HEK293 (cell line): ENCODE measurements around the gene NABP1.

Experiments used
- CTCF ChIA-PET: fragments of 350-600 bp; formaldehyde crosslinking; extraction: SDS; loops from one replicate; lab custom pipeline; 2021; ENCODE audit warnings: antibody characterized with exemption; lab: Yijun Ruan, JAX
- POLR2A ChIA-PET: fragments of 300-600 bp; formaldehyde crosslinking; extraction: SDS; loops from one replicate; lab custom pipeline; 2020; ENCODE audit warnings: antibody characterized with exemption, inconsistent platforms; lab: Yijun Ruan, JAX
- H3K27ac ChIP-seq: fragments of 200-500 bp; sonication (Bioruptor generic); 2 replicates; pipeline ENCODE4 v1.5.1; 2014; ENCODE audit warnings: low read depth, low read length, control low read depth, inconsistent platforms; ENCODE audit errors: extremely low read depth
- H3K36me3 ChIP-seq, 2 experiments: fragments of 200-500 bp in 1 of 2; sonication (Bioruptor generic) in 1 of 2; 1 replicate in 1 of 2; 2 replicates in 1 of 2; pipeline ENCODE4 v1.5.1; 2014 to 2017; ENCODE audit warnings: inconsistent platforms in 2 of 2, low read length in 2 of 2; ENCODE audit not compliant: control insufficient read depth in 2 of 2, insufficient read depth in 1 of 2
- H3K4me1 ChIP-seq: fragments of 200-500 bp; sonication (Bioruptor generic); 2 replicates; pipeline ENCODE4 v1.5.1; 2014; ENCODE audit warnings: mild to moderate bottlenecking, low read length, inconsistent platforms; ENCODE audit not compliant: control insufficient read depth, insufficient read depth
- H3K4me3 ChIP-seq: 2 replicates; pipeline ENCODE4 v1.5.1; 2011; ENCODE audit warnings: low read depth, mild to moderate bottlenecking, control low read depth, low read length, moderate library complexity
- H3K9me3 ChIP-seq: fragments of 200-500 bp; sonication (Bioruptor generic); 2 replicates; pipeline ENCODE4 v1.5.1; 2014; ENCODE audit warnings: low read depth, low read length, inconsistent platforms; ENCODE audit not compliant: control insufficient read depth, insufficient read depth
- HOXA7 ChIP-seq: sonication (generic); formaldehyde crosslinking; IDR thresholded peaks from 2 replicates; pipeline ENCODE4 v1.8.1; 2022; ENCODE audit warnings: missing genetic modification reagents, borderline replicate concordance
- OSR2 ChIP-seq: fragments of 450-650 bp; formaldehyde crosslinking; IDR thresholded peaks from 2 replicates; pipeline ENCODE4 v1.5.1; 2016; ENCODE audit warnings: missing biosample characterization, missing genetic modification characterization
- OVOL3 ChIP-seq: fragments of 450-650 bp; formaldehyde crosslinking; IDR thresholded peaks from 2 replicates; pipeline ENCODE4 v1.5.1; 2016; ENCODE audit warnings: missing biosample characterization, missing genetic modification characterization
- SP3 ChIP-seq: fragments of 450-650 bp; formaldehyde crosslinking; IDR thresholded peaks from 2 replicates; pipeline ENCODE4 v1.5.1; 2016; ENCODE audit warnings: missing biosample characterization, missing genetic modification characterization
- WT1 ChIP-seq: fragments of 450-650 bp; formaldehyde crosslinking; IDR thresholded peaks from 2 replicates; pipeline ENCODE4 v1.5.1; 2016; ENCODE audit warnings: missing biosample characterization, missing genetic modification characterization
- YY2 ChIP-seq: fragments of 450-650 bp; formaldehyde crosslinking; IDR thresholded peaks from 2 replicates; pipeline ENCODE4 v1.5.1; 2016; ENCODE audit warnings: missing biosample characterization, missing genetic modification characterization
- ZNF174 ChIP-seq: fragments of 450-650 bp; formaldehyde crosslinking; IDR thresholded peaks from 2 replicates; pipeline ENCODE4 v1.5.0; 2017; ENCODE audit warnings: missing biosample characterization, mild to moderate bottlenecking, missing genetic modification characterization
- ZNF366 ChIP-seq: fragments of 450-650 bp; formaldehyde crosslinking; conservative IDR thresholded peaks from 2 replicates; pipeline ENCODE4 v1.5.1; 2016; ENCODE audit warnings: missing biosample characterization, missing genetic modification characterization
- ZNF585B ChIP-seq: fragments of 450-650 bp; formaldehyde crosslinking; IDR thresholded peaks from 2 replicates; pipeline ENCODE4 v1.5.1; 2016; ENCODE audit warnings: missing biosample characterization, missing genetic modification characterization
- ZNF624 ChIP-seq: fragments of 450-650 bp; formaldehyde crosslinking; IDR thresholded peaks from 2 replicates; pipeline ENCODE4 v1.5.1; 2017; ENCODE audit warnings: missing biosample characterization, missing genetic modification characterization
- ZNF76 ChIP-seq: fragments of 450-650 bp; formaldehyde crosslinking; IDR thresholded peaks from 2 replicates; pipeline ENCODE4; 2016; ENCODE audit warnings: low read depth, missing biosample characterization, missing genetic modification characterization, borderline replicate concordance
- ZNF768 ChIP-seq: fragments of 450-650 bp; formaldehyde crosslinking; IDR thresholded peaks from 2 replicates; pipeline ENCODE4 v1.5.1; 2018; ENCODE audit warnings: missing biosample characterization, mild to moderate bottlenecking, missing genetic modification characterization
- TF ChIP-seq, protein P1 (sequence below): fragments of 450-650 bp; formaldehyde crosslinking; IDR thresholded peaks from 2 replicates; pipeline ENCODE4 v1.5.1; 2017; ENCODE audit warnings: missing biosample characterization, mild to moderate bottlenecking, missing genetic modification characterization, moderate library complexity
- TF ChIP-seq, protein P2 (sequence below): fragments of 450-650 bp; IDR thresholded peaks from 2 replicates; pipeline ENCODE4 v1.5.1; 2018; ENCODE audit warnings: missing biosample characterization, mild to moderate bottlenecking, missing genetic modification characterization
- TF ChIP-seq, protein P3 (sequence below): fragments of 450-650 bp; formaldehyde crosslinking; IDR thresholded peaks from 2 replicates; pipeline ENCODE4 v1.5.1; 2016; ENCODE audit warnings: missing biosample characterization, missing genetic modification characterization, borderline replicate concordance
- TF ChIP-seq, protein P4 (sequence below): fragments of 450-650 bp; formaldehyde crosslinking; IDR thresholded peaks from 2 replicates; pipeline ENCODE4 v1.5.1; 2017; ENCODE audit warnings: missing biosample characterization, missing genetic modification characterization

Gene NABP1

DNA sequence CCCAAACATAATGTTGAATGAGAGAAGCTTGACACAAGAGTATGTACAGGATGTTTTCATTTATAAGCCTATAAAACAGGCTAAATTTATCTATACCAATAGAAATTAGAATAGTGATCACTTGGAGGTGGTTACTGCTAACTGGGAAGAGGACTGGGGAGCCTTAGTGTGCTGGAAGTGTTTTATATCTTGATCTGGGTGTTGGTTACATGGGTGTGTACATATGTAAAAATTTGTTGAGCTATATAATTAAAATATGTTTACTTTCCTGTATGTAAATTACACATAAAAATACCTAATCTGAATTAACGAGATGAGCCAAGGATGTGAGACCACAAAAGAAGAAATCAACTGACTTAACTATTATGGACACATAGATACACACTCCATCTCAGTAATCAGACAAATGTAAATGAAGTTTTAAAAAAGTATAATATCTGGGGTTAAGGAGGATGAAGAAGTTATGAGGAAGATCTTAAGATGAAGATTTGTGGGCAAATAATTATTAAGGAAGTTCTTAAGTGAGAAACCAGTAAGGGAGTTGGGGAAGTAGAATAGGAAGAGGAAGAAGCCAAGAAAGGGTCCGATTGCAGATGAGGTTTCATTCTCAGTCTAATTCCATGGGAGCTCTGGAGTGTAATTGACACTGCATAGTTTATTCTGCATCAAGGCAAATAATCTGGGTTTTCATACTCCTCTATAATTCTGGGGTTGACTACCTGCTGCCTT lies 32.3 kb upstream of the NABP1 start:
- CTCF ChIA-PET = no interaction called here
- peaks cover 7% of the 10 kb centered on the region for H3K4me1 ChIP-seq

DNA sequence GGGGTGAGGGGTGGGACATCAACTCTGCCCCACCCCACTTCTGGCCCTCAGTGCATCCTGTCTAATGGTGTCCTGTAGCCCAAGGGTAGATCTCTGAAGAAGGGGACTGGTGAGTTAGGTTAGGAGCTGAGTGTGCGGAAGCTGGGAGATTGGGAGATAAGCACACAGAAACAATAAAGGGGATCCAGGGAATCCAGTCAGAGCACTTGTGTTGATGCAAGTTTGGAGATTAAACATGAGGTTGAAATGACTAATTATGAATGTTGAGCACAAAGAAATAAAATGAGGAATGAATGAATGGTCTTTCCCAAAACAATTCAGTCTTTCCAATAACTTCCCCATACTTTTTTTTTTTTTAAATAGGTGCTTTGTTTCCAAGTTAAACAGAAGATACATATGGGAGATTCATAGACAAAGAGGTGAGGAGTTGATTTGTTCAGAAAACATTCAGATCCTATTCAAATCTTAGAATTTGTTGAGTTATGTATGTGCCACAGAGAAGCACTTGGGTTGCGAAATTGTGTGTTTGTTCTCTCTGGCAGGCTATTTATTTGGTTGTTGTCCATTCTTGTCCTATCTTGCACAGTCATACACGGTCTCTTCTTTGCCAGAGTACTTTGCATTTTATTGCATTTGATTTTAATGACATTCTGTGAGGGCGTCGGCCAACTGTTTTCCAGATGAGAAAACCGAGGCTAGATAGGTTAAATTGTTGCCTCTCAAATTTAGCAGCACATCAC lies 31.6 kb upstream of the NABP1 start:
- POLR2A ChIA-PET = no interaction called here
- H3K4me1 ChIP-seq = peaks cover 7% of the 10 kb centered on the region
- TF ChIP-seq HOXA7 (CRISPR knock-in tag) = no peak
- TF ChIP-seq, all 188 proteins: peak for 0
- no peaks in the 10 kb centered on the region for H3K36me3 ChIP-seq
- no peak overlapping the region for H3K4me3 ChIP-seq
- H3K9me3 ChIP-seq = no peaks in the 10 kb centered on the region
- H3K27ac ChIP-seq = no peak overlapping the region
- CTCF ChIA-PET = no interaction called here

More for the DNA sequence above, 32.3 kb upstream of the NABP1 start:
- TF ChIP-seq ZNF585B (tag by site-specific recombination) = no peak
- TF ChIP-seq SP3 (tag by site-specific recombination) = no peak
- TF ChIP-seq, protein P1, sequence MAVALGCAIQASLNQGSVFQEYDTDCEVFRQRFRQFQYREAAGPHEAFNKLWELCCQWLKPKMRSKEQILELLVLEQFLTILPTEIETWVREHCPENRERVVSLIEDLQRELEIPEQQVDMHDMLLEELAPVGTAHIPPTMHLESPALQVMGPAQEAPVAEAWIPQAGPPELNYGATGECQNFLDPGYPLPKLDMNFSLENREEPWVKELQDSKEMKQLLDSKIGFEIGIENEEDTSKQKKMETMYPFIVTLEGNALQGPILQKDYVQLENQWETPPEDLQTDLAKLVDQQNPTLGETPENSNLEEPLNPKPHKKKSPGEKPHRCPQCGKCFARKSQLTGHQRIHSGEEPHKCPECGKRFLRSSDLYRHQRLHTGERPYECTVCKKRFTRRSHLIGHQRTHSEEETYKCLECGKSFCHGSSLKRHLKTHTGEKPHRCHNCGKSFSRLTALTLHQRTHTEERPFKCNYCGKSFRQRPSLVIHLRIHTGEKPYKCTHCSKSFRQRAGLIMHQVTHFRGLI (tag by site-specific recombination) = no peak
- no peak for TF ChIP-seq ZNF174 (tag by site-specific recombination)
- no peak for TF ChIP-seq OVOL3
- TF ChIP-seq ZNF768 (tag by site-specific recombination) = no peak
- no peak for TF ChIP-seq ZNF624 (tag by site-specific recombination)
- TF ChIP-seq ZNF76 = no peak
- TF ChIP-seq ZNF366 (tag by site-specific recombination) = no peak
- Histone ChIP-seq H3K36me3 (no peaks in the 10 kb centered on the region), H3K4me3 (no peak overlapping the region), H3K27ac (no peak overlapping the region), H3K9me3 (no peaks in the 10 kb centered on the region)
- POLR2A ChIA-PET = no interaction called here

DNA sequence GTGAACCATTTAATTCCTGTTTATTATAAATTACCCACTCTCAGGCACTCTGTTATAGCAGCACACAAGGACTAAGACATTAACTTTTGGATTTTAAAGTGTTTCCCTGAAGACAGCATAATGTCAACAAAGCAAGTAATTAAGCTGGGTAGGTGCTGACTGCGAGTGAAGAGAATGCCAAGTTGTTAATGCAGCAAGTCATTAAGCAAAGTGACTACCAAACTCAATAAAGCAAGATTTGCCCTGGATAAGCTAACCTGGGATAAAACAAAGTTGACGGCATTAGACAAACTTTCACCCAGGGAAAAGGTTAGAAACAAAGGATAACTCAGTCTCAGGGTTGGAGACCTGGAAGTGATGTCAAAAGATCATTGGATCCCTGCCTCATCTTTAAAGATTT lies 28.4 kb upstream of the NABP1 start:
- Histone ChIP-seq H3K4me3 (no peak overlapping the region), H3K36me3 (no peaks in the 10 kb centered on the region), H3K27ac (no peak overlapping the region), H3K4me1 (no peaks in the 10 kb centered on the region; the same call in 1 of the 2 replicates), H3K9me3 (no peaks in the 10 kb centered on the region)
- TF ChIP-seq YY2 (tag by site-specific recombination) (no peak), OSR2 (tag by site-specific recombination) (peak; percentile 73), ZNF174 (tag by site-specific recombination) (no peak), WT1 (tag by site-specific recombination) (peak; percentile 45; the same call in 1 of the 2 replicates)
- TF ChIP-seq, protein P2, sequence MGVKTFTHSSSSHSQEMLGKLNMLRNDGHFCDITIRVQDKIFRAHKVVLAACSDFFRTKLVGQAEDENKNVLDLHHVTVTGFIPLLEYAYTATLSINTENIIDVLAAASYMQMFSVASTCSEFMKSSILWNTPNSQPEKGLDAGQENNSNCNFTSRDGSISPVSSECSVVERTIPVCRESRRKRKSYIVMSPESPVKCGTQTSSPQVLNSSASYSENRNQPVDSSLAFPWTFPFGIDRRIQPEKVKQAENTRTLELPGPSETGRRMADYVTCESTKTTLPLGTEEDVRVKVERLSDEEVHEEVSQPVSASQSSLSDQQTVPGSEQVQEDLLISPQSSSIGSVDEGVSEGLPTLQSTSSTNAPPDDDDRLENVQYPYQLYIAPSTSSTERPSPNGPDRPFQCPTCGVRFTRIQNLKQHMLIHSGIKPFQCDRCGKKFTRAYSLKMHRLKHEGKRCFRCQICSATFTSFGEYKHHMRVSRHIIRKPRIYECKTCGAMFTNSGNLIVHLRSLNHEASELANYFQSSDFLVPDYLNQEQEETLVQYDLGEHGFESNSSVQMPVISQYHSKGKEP = peak; percentile 68
- TF ChIP-seq, protein P3, sequence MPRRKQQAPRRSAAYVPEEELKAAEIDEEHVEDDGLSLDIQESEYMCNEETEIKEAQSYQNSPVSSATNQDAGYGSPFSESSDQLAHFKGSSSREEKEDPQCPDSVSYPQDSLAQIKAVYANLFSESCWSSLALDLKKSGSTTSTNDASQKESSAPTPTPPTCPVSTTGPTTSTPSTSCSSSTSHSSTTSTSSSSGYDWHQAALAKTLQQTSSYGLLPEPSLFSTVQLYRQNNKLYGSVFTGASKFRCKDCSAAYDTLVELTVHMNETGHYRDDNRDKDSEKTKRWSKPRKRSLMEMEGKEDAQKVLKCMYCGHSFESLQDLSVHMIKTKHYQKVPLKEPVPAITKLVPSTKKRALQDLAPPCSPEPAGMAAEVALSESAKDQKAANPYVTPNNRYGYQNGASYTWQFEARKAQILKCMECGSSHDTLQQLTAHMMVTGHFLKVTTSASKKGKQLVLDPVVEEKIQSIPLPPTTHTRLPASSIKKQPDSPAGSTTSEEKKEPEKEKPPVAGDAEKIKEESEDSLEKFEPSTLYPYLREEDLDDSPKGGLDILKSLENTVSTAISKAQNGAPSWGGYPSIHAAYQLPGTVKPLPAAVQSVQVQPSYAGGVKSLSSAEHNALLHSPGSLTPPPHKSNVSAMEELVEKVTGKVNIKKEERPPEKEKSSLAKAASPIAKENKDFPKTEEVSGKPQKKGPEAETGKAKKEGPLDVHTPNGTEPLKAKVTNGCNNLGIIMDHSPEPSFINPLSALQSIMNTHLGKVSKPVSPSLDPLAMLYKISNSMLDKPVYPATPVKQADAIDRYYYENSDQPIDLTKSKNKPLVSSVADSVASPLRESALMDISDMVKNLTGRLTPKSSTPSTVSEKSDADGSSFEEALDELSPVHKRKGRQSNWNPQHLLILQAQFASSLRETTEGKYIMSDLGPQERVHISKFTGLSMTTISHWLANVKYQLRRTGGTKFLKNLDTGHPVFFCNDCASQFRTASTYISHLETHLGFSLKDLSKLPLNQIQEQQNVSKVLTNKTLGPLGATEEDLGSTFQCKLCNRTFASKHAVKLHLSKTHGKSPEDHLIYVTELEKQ (tag by site-specific recombination) = peak; percentile 53; the same call in 1 of the 2 replicates
- TF ChIP-seq, protein P4, sequence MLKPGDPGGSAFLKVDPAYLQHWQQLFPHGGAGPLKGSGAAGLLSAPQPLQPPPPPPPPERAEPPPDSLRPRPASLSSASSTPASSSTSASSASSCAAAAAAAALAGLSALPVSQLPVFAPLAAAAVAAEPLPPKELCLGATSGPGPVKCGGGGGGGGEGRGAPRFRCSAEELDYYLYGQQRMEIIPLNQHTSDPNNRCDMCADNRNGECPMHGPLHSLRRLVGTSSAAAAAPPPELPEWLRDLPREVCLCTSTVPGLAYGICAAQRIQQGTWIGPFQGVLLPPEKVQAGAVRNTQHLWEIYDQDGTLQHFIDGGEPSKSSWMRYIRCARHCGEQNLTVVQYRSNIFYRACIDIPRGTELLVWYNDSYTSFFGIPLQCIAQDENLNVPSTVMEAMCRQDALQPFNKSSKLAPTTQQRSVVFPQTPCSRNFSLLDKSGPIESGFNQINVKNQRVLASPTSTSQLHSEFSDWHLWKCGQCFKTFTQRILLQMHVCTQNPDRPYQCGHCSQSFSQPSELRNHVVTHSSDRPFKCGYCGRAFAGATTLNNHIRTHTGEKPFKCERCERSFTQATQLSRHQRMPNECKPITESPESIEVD (tag by site-specific recombination) = peak; percentile 48
- POLR2A ChIA-PET = interaction anchor here (0.5 kb wide), 1 partner anchor 35 kb away, joined by 3 read pairs; no protein-coding TSS in a partner anchor
- CTCF ChIA-PET = no interaction called here
